Gastrocnemius medialis (tissue), 4 donors: ENCODE results near the gene NVL. TPM values are rescaled to one million over a fixed set of nuclear protein-coding genes. Genes with fewer than 3 reads are reported as not detected.
A peak's percentile ranks its signal among the peaks of the same experiment; 100 is the strongest.

Experiments
- ATAC-seq, 2 donors: fragments of 150-250 bp; one replicate each; pipeline ENCODE4 v1.9.1; 2016
- DNase-seq, 2 donors: peaks; one replicate each; pipeline ENCODE4 v3.0.0-alpha.2; 2019
- H3K27ac ChIP-seq, 4 donors: fragments of 200-600 bp; sonication (generic); 1 replicate in 1 of 4; 2 replicates in 3 of 4; pipeline ENCODE4 v1.5.1; 2016 to 2018; ENCODE audit warnings: mild to moderate bottlenecking in 2 of 4, moderate library complexity in 1 of 4
- H3K27me3 ChIP-seq, 3 donors: fragments of 200-600 bp; sonication (generic) in 2 of 3; 1 replicate in 1 of 3; 2 replicates in 2 of 3; pipeline versions ENCODE4 v1.5.1 to v1.6.0; 2016 to 2019; ENCODE audit warnings: mild to moderate bottlenecking in 1 of 3, moderate library complexity in 1 of 3
- H3K36me3 ChIP-seq, 2 donors: fragments of 200-600 bp; sonication (generic) in 1 of 2; one replicate each; pipeline ENCODE4 v1.5.1; 2017 to 2018
- H3K4me1 ChIP-seq, 2 donors: fragments of 200-600 bp; sonication (generic) in 1 of 2; one replicate each; pipeline ENCODE4 v1.5.1; 2016 to 2017; ENCODE audit warnings: mild to moderate bottlenecking in 2 of 2
- H3K4me3 ChIP-seq, 4 donors: fragments of 200-600 bp; sonication (generic) in 3 of 4; 1 replicate in 1 of 4; 2 replicates in 3 of 4; pipeline ENCODE4 v1.5.1; 2016 to 2019; ENCODE audit warnings: mild to moderate bottlenecking in 2 of 4
- H3K9me3 ChIP-seq, 3 donors: fragments of 200-600 bp; sonication (generic) in 2 of 3; 1 replicate in 1 of 3; 2 replicates in 2 of 3; pipeline ENCODE4 v1.5.1; 2016 to 2019
- POLR2A ChIP-seq, 2 donors: fragments of 450-650 bp; IDR thresholded peaks; one replicate each; pipeline ENCODE4 v1.6.1; 2017; ENCODE audit warnings: antibody characterized with exemption in 2 of 2, mild to moderate bottlenecking in 2 of 2, moderate library complexity in 2 of 2
- in situ Hi-C, 4 donors: fragments of 200-750 bp; cut with MboI; loops; one replicate each; pipeline versions ENCODE4 v1.15.0 to v1.8.0; 2017; ENCODE audit warnings: low sequenced_read_pairs in 4 of 4
- intact Hi-C: fragments of 100-400 bp; cut with DNase I; formaldehyde crosslinking; loops from one replicate; pipeline ENCODE4 v1.15.1; 2023; ENCODE audit warnings: low total_unique reads
- total RNA-seq, 4 donors: library from RNA; depleted of rRNA; stranded (reverse); fragments of >200 nt; gene quantifications; one replicate each; pipeline versions ENCODE4 v1.1.0 to v1.2.3, GENCODE V29; 2016
- TF ChIP-seq, protein P1 (sequence below), 5 experiments: fragments of 450-650 bp in 3 of 5; fragments of 200-600 bp in 2 of 5; sonication (generic) in 2 of 5; IDR thresholded peaks in 4 of 5; conservative IDR thresholded peaks in 1 of 5; 1 replicate in 4 of 5; 2 replicates in 1 of 5; pipeline ENCODE4 v1.5.1; 2016 to 2019; ENCODE audit warnings: antibody characterized with exemption in 5 of 5, mild to moderate bottlenecking in 3 of 5, moderate library complexity in 3 of 5

Gene NVL
- 10 to 100 TPM in 1 of 4 donors, 1 to 10 TPM in 3; 6.5 to 32.5 (median 7.7) TPM for total RNA-seq

DNA sequence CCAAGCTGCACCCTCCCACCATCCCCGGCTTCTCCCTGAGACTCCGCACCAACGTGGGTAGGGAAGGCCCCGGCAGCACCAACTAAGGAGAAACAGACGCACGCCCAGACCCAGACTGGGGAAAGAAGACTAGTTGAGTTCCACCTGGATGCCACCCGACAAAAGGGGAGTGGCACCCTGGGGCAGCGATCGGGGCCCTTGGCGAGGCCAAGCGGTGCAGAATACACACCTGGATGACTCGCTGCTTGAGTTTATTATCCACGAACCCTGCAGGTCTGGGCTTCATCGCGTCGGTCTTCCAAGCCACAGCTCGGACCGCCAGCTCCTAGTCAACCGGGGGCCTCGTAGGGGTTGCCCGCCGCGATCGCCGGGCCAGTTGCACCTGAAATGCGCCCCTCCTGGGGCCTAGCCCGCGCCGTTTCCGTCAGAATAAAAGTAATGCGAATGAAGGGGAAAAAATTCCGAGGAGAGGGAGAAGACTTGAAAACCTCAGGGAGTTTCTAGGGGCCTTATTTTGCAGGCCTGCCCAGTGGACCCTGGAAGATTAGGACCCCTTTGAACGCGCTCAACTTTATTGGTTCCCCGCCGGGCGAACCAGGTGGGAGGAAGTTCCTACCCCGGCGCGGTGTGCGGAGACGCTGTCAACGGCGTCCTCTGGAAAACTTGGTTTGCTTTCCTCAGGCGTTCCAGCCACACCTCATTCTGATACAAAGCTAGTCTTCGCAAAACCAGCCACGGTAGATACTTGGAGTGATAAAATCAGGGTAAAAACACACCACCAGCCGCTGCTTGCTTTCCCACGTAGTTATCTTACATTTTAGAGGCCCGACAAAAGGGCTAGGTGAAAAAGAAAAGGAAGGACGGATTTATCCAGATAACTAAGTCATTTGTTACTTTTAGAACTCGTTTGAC, at the start of gene NVL:
Gene NVL, minus strand, starts transcription at position 331 of the 912 bp plus-strand sequence. Its CDS starts 45 bp downstream, at position 286.
- H3K9me3 ChIP-seq = no peaks in the 10 kb centered on the region
- DNase-seq = peak; percentile 78 to 82
- intact Hi-C loops = loop anchor here (1.0 kb wide), 3 partner anchors 26 to 217 kb away; partner anchors contain the start of gene CNIH4
- H3K27me3 ChIP-seq = no peaks in the 10 kb centered on the region
- peak within 1 kb of the TSS; percentile 87 to 96 (median 89) for H3K4me3 ChIP-seq
- TF ChIP-seq, protein P1, sequence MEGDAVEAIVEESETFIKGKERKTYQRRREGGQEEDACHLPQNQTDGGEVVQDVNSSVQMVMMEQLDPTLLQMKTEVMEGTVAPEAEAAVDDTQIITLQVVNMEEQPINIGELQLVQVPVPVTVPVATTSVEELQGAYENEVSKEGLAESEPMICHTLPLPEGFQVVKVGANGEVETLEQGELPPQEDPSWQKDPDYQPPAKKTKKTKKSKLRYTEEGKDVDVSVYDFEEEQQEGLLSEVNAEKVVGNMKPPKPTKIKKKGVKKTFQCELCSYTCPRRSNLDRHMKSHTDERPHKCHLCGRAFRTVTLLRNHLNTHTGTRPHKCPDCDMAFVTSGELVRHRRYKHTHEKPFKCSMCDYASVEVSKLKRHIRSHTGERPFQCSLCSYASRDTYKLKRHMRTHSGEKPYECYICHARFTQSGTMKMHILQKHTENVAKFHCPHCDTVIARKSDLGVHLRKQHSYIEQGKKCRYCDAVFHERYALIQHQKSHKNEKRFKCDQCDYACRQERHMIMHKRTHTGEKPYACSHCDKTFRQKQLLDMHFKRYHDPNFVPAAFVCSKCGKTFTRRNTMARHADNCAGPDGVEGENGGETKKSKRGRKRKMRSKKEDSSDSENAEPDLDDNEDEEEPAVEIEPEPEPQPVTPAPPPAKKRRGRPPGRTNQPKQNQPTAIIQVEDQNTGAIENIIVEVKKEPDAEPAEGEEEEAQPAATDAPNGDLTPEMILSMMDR (IDR thresholded peaks at IDR 0.05 in 4 of 5, conservative IDR thresholded peaks at IDR 0.05 in 1 of 5) = no peak
- peak; percentile 50 to 53 for TF ChIP-seq POLR2A (IDR thresholded peaks at IDR 0.05)
- ATAC-seq = peak; percentile 96 to 97
- peaks cover 17 to 19% of the 10 kb centered on the region in 2 donors for H3K4me1 ChIP-seq
- in situ Hi-C loops = loop anchor here (10.0 to 25.0 kb wide), 5 partner anchors 125 to 218 kb away; partner anchors contain the start of gene FBXO28 (in 4 of the 4)
- H3K36me3 ChIP-seq = peaks cover 0 to 9% of the 10 kb centered on the region in 2 donors
- peak within 1 kb of the TSS; percentile 87 to 95 (median 91) for H3K27ac ChIP-seq

- Histone ChIP-seq H3K4me1 (peaks cover 19 to 28% of the 10 kb centered on the region in 2 donors), H3K36me3 (peaks cover 0 to 10% of the 10 kb centered on the region in 2 donors)
Measured at GRCh38 chr1:224378855-224379631, 49.1 kb upstream of the NVL start.

GRCh38 chr1:224377676-224378006, 47.7 kb upstream of the NVL start:
- peak; percentile 85 to 86 for ATAC-seq
- in situ Hi-C loops = no loop called here
- H3K27ac ChIP-seq = peak overlapping the region; percentile 74 to 88 (median 82)

More at GRCh38 chr1:224378855-224379631, 49.1 kb upstream of the NVL start:
- no peak overlapping the region for H3K4me3 ChIP-seq
- DNase-seq = no peak
- no peak for TF ChIP-seq POLR2A (IDR thresholded peaks at IDR 0.05)
- TF ChIP-seq, protein P1 (IDR thresholded peaks at IDR 0.05 in 4 of 5, conservative IDR thresholded peaks at IDR 0.05 in 1 of 5) = no peak
- H3K27me3 ChIP-seq = no peaks in the 10 kb centered on the region
- ATAC-seq = no peak
- in situ Hi-C loops (no loop called here), intact Hi-C loops (no loop called here)
- H3K27ac ChIP-seq = peak overlapping the region; percentile 30 to 69 (median 44)
- no peaks in the 10 kb centered on the region for H3K9me3 ChIP-seq

DNA sequence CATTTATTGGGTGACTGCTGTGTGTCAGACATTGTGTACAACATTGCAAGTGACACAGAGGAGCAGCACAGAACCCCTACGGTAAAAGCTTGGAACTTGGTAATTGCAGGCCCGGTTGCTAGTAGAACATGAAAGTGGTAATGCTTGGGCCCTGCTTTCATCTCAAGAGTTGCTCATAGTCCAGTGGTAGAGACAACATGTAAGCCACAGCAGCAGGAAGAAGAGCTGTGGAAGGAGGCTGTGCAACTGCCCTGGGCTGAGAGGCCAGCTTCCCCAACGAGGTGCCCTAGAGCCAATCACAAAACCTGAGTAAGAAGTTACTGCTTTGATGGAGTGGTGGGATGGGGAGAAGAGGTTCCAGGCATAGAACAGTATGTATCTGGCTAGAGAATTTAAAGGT, 45.1 kb upstream of the NVL start:
- DNase-seq (no peak), ATAC-seq (no peak)
- Histone ChIP-seq H3K27ac (peak overlapping the region; percentile 74 to 88 (median 82)), H3K9me3 (no peaks in the 10 kb centered on the region), H3K27me3 (no peaks in the 10 kb centered on the region), H3K4me3 (no peak overlapping the region), H3K36me3 (peaks cover 0 to 39% of the 10 kb centered on the region in 2 donors), H3K4me1 (peaks cover 19 to 28% of the 10 kb centered on the region in 2 donors)
- TF ChIP-seq, protein P1 (IDR thresholded peaks at IDR 0.05 in 4 of 5, conservative IDR thresholded peaks at IDR 0.05 in 1 of 5) = no peak
- TF ChIP-seq POLR2A (IDR thresholded peaks at IDR 0.05) = no peak
- intact Hi-C loops = no loop called here
- in situ Hi-C loops = no loop called here

More at GRCh38 chr1:224377676-224378006, 47.7 kb upstream of the NVL start:
- no peaks in the 10 kb centered on the region for H3K9me3 ChIP-seq
- H3K36me3 ChIP-seq = peaks cover 0 to 16% of the 10 kb centered on the region in 2 donors
- DNase-seq = peak; percentile 29 to 45
- TF ChIP-seq, protein P1 (IDR thresholded peaks at IDR 0.05 in 4 of 5, conservative IDR thresholded peaks at IDR 0.05 in 1 of 5) = no peak
- TF ChIP-seq POLR2A (IDR thresholded peaks at IDR 0.05) = no peak
- intact Hi-C loops = no loop called here
- peak overlapping the region in 1 of 4 donors; percentile 22 for H3K4me3 ChIP-seq
- peaks cover 19 to 28% of the 10 kb centered on the region in 2 donors for H3K4me1 ChIP-seq
- no peaks in the 10 kb centered on the region for H3K27me3 ChIP-seq
